ENCODE data around the gene LCN1. TPM values are rescaled to one million over a fixed set of nuclear protein-coding genes. Genes with fewer than 3 reads are reported as not detected.

LCN1 gene
- polyA plus RNA-seq, 1 donor from 2014 or later, result not detected

DNA sequence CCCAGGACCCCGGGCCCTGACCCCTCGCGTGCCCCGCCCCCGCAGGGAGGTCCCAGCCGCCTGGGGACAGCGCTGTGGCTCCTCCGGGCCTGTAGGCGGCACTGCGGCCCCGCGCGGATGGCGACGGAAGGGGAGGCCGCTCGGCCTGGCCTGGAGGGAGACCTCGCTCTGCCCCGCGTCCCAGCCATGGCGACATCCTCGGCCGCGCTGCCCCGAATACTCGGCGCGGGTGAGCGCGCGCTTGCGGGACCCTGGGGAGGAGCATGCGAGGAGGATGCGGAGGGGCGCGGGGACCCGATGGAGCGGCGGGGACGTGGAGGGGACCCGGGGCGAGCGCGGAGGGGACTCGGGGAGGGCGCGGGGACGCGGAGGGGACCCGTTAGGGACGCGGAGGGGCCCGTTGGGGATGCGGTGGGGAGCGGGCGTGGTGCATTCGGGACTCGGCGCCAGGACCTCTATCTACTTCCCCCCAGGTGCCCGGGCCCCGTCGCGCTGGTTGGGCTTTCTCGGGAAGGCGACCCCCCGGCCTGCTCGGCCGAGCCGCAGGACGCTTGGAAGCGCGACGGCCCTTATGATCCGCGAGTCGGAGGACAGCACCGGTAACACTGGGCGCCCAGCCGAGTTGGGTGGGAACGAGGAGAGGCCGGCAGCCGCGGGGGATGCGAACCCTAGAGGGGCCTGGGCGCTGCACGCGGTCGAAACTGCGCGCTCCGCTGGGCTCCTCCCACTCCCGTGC, 20.5 kb upstream of the LCN1 start, which contains the start of gene MRPS2:
Gene MRPS2, plus strand, starts transcription at position 158 of the 736 bp plus-strand sequence. Its CDS starts 29 bp downstream, at position 187.
- Histone ChIP-seq H3K9me3 (ENCODE audit: low read length) (no peaks in the 10 kb centered on the region), H3K27ac (ENCODE audit: low read length) (peak within 1 kb of the TSS; percentile 71), H4K20me1 (ENCODE audit: insufficient read depth) (no peaks in the 10 kb centered on the region), H3K9ac (ENCODE audit: low read length) (peak within 1 kb of the TSS; percentile 91), H3K27me3 (ENCODE audit: insufficient read depth, low read depth, low read length) (no peaks in the 10 kb centered on the region), H3K9me2 (ENCODE audit: insufficient read depth, low read length) (no peaks in the 10 kb centered on the region), H3K36me3 (ENCODE audit: insufficient read depth, low read length) (no peaks in the 10 kb centered on the region), H3F3A (ENCODE audit: insufficient read depth, low read length, poor library complexity, severe bottlenecking) (no peaks in the 10 kb centered on the region), H3K79me2 (replicated peaks; ENCODE audit: insufficient read depth, low read length) (peaks cover 12% of the 10 kb centered on the region), H2AFZ (ENCODE audit: low read depth, low read length) (peak within 1 kb of the TSS; percentile 85), H3K4me3 (ENCODE audit: low read length) (peak within 1 kb of the TSS; percentile 99), H3K4me2 (ENCODE audit: low read length) (peak within 1 kb of the TSS; percentile 89)
- no peak for TF ChIP-seq EP300 (conservative IDR thresholded peaks at IDR 0.05; ENCODE audit: poor library complexity, severe bottlenecking)
- no peak for TF ChIP-seq EZH2 (IDR thresholded peaks at IDR 0.05; ENCODE audit: borderline replicate concordance, insufficient read depth, low read length, poor library complexity, severe bottlenecking)
- peak; percentile 45 for TF ChIP-seq RAD21 (conservative IDR thresholded peaks at IDR 0.05)
- TF ChIP-seq, protein P1, sequence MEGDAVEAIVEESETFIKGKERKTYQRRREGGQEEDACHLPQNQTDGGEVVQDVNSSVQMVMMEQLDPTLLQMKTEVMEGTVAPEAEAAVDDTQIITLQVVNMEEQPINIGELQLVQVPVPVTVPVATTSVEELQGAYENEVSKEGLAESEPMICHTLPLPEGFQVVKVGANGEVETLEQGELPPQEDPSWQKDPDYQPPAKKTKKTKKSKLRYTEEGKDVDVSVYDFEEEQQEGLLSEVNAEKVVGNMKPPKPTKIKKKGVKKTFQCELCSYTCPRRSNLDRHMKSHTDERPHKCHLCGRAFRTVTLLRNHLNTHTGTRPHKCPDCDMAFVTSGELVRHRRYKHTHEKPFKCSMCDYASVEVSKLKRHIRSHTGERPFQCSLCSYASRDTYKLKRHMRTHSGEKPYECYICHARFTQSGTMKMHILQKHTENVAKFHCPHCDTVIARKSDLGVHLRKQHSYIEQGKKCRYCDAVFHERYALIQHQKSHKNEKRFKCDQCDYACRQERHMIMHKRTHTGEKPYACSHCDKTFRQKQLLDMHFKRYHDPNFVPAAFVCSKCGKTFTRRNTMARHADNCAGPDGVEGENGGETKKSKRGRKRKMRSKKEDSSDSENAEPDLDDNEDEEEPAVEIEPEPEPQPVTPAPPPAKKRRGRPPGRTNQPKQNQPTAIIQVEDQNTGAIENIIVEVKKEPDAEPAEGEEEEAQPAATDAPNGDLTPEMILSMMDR (IDR thresholded peaks at IDR 0.05; ENCODE audit: poor library complexity, severe bottlenecking), result peak; percentile 95
- TF ChIP-seq MXI1 (conservative IDR thresholded peaks at IDR 0.05; ENCODE audit: poor library complexity, severe bottlenecking), result peak; percentile 63
- peak; percentile 70 for TF ChIP-seq POLR2AphosphoS5 (IDR thresholded peaks at IDR 0.05)
- peak; percentile 66 for TF ChIP-seq TAF1 (IDR thresholded peaks at IDR 0.05; ENCODE audit: low read depth)
- TF ChIP-seq, protein P2, sequence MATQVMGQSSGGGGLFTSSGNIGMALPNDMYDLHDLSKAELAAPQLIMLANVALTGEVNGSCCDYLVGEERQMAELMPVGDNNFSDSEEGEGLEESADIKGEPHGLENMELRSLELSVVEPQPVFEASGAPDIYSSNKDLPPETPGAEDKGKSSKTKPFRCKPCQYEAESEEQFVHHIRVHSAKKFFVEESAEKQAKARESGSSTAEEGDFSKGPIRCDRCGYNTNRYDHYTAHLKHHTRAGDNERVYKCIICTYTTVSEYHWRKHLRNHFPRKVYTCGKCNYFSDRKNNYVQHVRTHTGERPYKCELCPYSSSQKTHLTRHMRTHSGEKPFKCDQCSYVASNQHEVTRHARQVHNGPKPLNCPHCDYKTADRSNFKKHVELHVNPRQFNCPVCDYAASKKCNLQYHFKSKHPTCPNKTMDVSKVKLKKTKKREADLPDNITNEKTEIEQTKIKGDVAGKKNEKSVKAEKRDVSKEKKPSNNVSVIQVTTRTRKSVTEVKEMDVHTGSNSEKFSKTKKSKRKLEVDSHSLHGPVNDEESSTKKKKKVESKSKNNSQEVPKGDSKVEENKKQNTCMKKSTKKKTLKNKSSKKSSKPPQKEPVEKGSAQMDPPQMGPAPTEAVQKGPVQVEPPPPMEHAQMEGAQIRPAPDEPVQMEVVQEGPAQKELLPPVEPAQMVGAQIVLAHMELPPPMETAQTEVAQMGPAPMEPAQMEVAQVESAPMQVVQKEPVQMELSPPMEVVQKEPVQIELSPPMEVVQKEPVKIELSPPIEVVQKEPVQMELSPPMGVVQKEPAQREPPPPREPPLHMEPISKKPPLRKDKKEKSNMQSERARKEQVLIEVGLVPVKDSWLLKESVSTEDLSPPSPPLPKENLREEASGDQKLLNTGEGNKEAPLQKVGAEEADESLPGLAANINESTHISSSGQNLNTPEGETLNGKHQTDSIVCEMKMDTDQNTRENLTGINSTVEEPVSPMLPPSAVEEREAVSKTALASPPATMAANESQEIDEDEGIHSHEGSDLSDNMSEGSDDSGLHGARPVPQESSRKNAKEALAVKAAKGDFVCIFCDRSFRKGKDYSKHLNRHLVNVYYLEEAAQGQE (IDR thresholded peaks at IDR 0.05; ENCODE audit: borderline replicate concordance), result no peak
- no peak for TF ChIP-seq SMC3 (conservative IDR thresholded peaks at IDR 0.05; ENCODE audit: poor library complexity)

DNA sequence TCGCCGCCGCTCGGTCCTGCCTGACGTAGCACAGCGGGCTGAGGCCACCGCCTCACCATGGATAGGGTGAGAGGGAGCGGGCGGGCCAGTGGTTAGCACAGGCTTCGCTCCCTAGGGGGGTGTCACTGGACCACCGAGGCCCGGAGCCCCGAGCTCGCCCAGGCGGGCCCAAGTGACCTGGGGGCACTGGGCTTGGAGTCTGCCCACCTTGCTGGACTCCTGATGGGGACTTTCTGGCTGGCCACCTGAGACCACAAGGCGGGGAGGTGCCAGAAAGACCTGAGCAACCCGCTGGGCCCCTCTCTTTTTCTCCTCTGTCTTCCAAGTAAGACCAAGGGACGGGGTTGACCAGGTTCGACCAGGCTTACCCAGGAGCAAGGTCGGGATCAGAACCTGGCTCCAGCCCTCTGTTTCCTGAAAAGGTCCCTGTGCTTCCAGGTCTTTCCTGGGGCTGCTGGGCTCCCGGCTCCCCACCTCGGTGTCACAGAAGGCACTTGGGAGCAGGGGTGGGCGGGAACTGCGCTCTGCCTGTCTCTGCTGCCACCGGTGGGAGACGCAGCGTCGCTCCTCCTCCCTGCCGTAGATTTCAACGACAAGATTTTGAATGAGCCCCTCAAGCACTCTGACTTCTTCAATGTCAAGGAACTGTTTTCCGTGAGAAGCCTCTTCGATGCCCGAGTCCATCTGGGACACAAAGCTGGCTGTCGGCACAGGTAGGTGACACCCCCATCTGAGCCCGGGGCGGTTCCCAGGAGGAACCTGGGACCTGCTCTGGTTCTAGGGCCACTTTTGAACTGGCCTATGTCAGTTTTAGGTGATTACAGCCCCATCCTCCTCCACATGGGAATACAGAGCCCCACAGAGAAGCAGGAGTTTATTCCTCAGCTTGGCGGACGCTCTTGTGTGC, 19.7 kb upstream of the LCN1 start:
- no peak for TF ChIP-seq TAF1 (IDR thresholded peaks at IDR 0.05; ENCODE audit: low read depth)
- no peak for TF ChIP-seq POLR2AphosphoS5 (IDR thresholded peaks at IDR 0.05)
- no peak for TF ChIP-seq EZH2 (IDR thresholded peaks at IDR 0.05; ENCODE audit: borderline replicate concordance, insufficient read depth, low read length, poor library complexity, severe bottlenecking)
- TF ChIP-seq, protein P2 (IDR thresholded peaks at IDR 0.05; ENCODE audit: borderline replicate concordance), result no peak
- no peak for TF ChIP-seq SMC3 (conservative IDR thresholded peaks at IDR 0.05; ENCODE audit: poor library complexity)
- TF ChIP-seq, protein P1 (IDR thresholded peaks at IDR 0.05; ENCODE audit: poor library complexity, severe bottlenecking), result no peak
- no peak for TF ChIP-seq RAD21 (conservative IDR thresholded peaks at IDR 0.05)
- TF ChIP-seq MXI1 (conservative IDR thresholded peaks at IDR 0.05; ENCODE audit: poor library complexity, severe bottlenecking), result no peak
- TF ChIP-seq EP300 (conservative IDR thresholded peaks at IDR 0.05; ENCODE audit: poor library complexity, severe bottlenecking), result no peak
- Histone ChIP-seq H3F3A (ENCODE audit: insufficient read depth, low read length, poor library complexity, severe bottlenecking) (no peaks in the 10 kb centered on the region), H3K4me3 (ENCODE audit: low read length) (peak overlapping the region; percentile 99), H4K20me1 (ENCODE audit: insufficient read depth) (no peaks in the 10 kb centered on the region), H3K27me3 (ENCODE audit: insufficient read depth, low read depth, low read length) (no peaks in the 10 kb centered on the region), H3K4me2 (ENCODE audit: low read length) (peak overlapping the region; percentile 82), H3K9me3 (ENCODE audit: low read length) (no peaks in the 10 kb centered on the region), H3K79me2 (replicated peaks; ENCODE audit: insufficient read depth, low read length) (peaks cover 12% of the 10 kb centered on the region), H2AFZ (ENCODE audit: low read depth, low read length) (peak overlapping the region; percentile 85), H3K9ac (ENCODE audit: low read length) (peak overlapping the region; percentile 91), H3K36me3 (ENCODE audit: insufficient read depth, low read length) (no peaks in the 10 kb centered on the region), H3K27ac (ENCODE audit: low read length) (peak overlapping the region; percentile 71), H3K9me2 (ENCODE audit: insufficient read depth, low read length) (no peaks in the 10 kb centered on the region)

All from neural cell (in vitro differentiated cells).